Fibroblast of pulmonary artery (primary cell): ENCODE measurements around the gene RBP5.
A peak's percentile ranks its signal among the peaks of the same experiment; 100 is the strongest.

Experiments
- DNase-seq: peaks from one replicate; pipeline ENCODE4 v3.0.0-alpha.2; 2010; ENCODE audit warnings: low read depth
- H3K4me3 ChIP-seq: replicated peaks from 2 replicates; pipeline ENCODE4 v1.5.1; 2011; ENCODE audit warnings: low read depth, mild to moderate bottlenecking, control low read depth, low read length, moderate library complexity
- CTCF ChIP-seq: IDR thresholded peaks from 2 replicates; pipeline ENCODE4 v1.5.1; 2011; ENCODE audit warnings: mild to moderate bottlenecking, control low read depth, low read length, inconsistent platforms; ENCODE audit errors: missing control alignments

Gene RBP5

DNA sequence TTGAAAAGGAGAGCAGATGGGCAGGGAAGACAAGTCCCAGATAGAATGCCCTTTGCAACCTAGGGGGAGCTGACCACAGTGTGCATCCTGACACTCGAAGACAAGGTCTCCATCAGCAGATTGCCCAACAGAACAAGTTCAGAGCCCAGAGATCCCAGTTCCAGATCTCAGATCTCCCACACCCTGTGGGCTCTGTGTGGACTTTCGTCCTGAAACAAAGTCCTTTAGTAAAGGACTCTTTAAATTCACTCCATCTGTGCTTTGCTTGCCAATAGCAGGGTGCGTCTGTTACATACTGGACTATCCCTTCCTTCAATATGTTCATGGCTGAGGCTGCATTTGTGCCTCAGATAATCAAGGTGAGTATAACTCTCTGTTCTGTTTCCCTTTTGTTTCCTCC is 11.0 kb downstream of the RBP5 start:
- DNase-seq, result no peak
- TF ChIP-seq CTCF, result no peak
- no peak overlapping the region for H3K4me3 ChIP-seq

DNA sequence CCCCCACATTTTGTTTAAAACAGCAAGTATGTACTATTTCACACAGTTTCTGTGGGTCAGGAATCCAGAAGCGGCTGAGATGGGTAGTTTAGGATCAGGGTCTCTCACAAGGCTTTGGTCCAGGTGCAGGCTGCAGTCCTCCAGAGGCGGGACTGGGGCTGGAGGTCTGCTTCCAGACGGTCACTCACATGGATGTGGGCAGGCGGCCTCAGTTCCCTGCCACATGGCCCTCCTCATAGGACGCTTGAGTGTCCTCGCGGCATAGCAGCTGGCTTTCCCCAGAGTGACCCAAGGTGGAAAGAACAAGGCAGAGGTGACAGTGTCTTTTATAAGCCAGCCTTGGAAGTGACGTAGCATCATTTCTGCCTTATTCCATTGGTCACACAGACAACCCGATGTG is 11.8 kb downstream of the RBP5 start:
- no peak for DNase-seq

GRCh38 chr12:7116196-7116595 is 12.5 kb downstream of the RBP5 start:
- DNase-seq, result no peak
- H3K4me3 ChIP-seq, result no peak overlapping the region
- TF ChIP-seq CTCF, result no peak

More for the DNA sequence above, 11.8 kb downstream of the RBP5 start:
- H3K4me3 ChIP-seq, result no peak overlapping the region
- TF ChIP-seq CTCF, result no peak

- no peak for DNase-seq
- no peak overlapping the region for H3K4me3 ChIP-seq
- TF ChIP-seq CTCF, result no peak
Measured at GRCh38 chr12:7114851-7115250, 13.8 kb downstream of the RBP5 start.

- no peak for DNase-seq
- TF ChIP-seq CTCF, result no peak
- no peak overlapping the region for H3K4me3 ChIP-seq
Measured at GRCh38 chr12:7114008-7114407, 14.7 kb downstream of the RBP5 start.

DNA sequence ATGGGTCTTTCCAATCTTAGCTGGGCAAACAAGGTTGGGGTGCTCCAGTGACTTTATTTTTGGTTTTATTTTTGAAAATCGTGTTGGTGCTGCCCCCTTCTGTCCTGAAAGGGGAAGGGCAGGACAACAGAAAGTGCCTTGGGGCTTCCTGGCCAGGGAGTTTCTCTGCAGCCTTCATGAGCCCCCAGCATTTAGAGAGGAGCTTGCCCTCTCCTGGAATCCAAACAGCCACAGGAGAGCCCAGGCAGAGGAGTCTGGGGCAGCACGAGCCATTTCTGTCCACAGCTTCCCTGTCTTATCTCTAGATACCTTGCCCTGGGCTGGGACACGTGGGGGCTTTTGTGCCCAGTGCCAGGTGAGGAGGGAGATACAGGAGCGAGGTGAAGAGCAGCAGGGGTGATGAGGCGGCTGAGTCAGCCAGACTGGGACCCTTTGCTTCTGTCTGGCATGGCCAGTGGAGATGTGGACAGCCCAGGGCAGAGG is 15.3 kb downstream of the RBP5 start:
- no peak overlapping the region for H3K4me3 ChIP-seq
- TF ChIP-seq CTCF, result peak; percentile 85
- peak; percentile 64 for DNase-seq

- H3K4me3 ChIP-seq, result no peak overlapping the region
- TF ChIP-seq CTCF, result no peak
- peak; percentile 35 for DNase-seq
Measured at GRCh38 chr12:7112041-7112440, 16.6 kb downstream of the RBP5 start.
